Measurements from ENCODE around the gene PTPN4.

DNA sequence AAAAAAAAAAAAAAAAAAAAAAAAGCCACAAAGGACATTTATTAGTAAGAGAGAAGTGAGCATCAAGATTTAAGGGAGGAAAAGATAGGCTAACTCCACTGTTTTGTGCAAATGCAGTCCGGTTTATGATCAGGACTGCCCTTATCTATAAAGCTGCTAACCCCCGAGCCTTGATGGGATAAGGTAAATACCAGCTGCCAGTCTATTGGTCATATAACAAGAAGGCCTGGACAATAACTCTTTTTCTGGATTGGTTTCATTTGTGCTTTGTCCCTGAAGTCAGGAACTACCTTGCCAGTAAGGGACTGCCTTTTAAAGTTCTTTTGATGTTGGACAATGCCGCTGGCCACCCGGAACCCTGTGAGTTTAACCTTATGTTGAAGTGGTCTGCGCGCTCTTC is 15.4 kb downstream of the PTPN4 start:
- TF ChIP-seq CTCF (IDR thresholded peaks at IDR 0.05) (no peak), POLR2A (IDR thresholded peaks at IDR 0.05) (no peak)
